ENCODE measurements around the gene ADPRHL1. TPM values are rescaled to one million over a fixed set of nuclear protein-coding genes. Genes with fewer than 3 reads are reported as not detected.

The ADPRHL1 gene
- total RNA-seq, 1 donor: 5.1 TPM

- Histone ChIP-seq H4K20me1 (ENCODE audit: insufficient read depth, low read length) (no peaks in the 10 kb centered on the region), H3K4me2 (ENCODE audit: insufficient read depth, low read length) (no peak overlapping the region), H3K79me2 (ENCODE audit: insufficient read depth, low read length) (no peaks in the 10 kb centered on the region), H3K4me1 (ENCODE audit: insufficient read depth, low read length) (no peaks in the 10 kb centered on the region), H2AFZ (ENCODE audit: low read length) (no peak overlapping the region), H3K27me3 (ENCODE audit: insufficient read depth, low read length) (no peaks in the 10 kb centered on the region), H3K36me3 (ENCODE audit: insufficient read depth, low read length) (peaks cover 40% of the 10 kb centered on the region), H3K4me3 (ENCODE audit: insufficient read depth, low read length) (no peak overlapping the region), H3K27ac (ENCODE audit: low read depth, low read length) (no peak overlapping the region), H3K9me3 (ENCODE audit: low read depth, low read length) (no peaks in the 10 kb centered on the region)
- TF ChIP-seq CTCF (IDR thresholded peaks at IDR 0.05; ENCODE audit: extremely low read depth, low read depth, low read length): no peak
- no peak for DNase-seq (ENCODE audit: insufficient read length, low spot score, missing footprints)
These were observed 2.9 kb upstream of the ADPRHL1 start for GRCh38 chr13:113456116-113456702.

- Histone ChIP-seq H3K4me1 (ENCODE audit: insufficient read depth, low read length) (no peaks in the 10 kb centered on the region), H2AFZ (ENCODE audit: low read length) (no peak overlapping the region), H3K79me2 (ENCODE audit: insufficient read depth, low read length) (no peaks in the 10 kb centered on the region), H3K9me3 (ENCODE audit: low read depth, low read length) (no peaks in the 10 kb centered on the region), H3K4me3 (ENCODE audit: insufficient read depth, low read length) (no peak overlapping the region), H3K4me2 (ENCODE audit: insufficient read depth, low read length) (no peak overlapping the region), H3K27ac (ENCODE audit: low read depth, low read length) (no peak overlapping the region), H3K36me3 (ENCODE audit: insufficient read depth, low read length) (peaks cover 32% of the 10 kb centered on the region), H4K20me1 (ENCODE audit: insufficient read depth, low read length) (no peaks in the 10 kb centered on the region), H3K27me3 (ENCODE audit: insufficient read depth, low read length) (no peaks in the 10 kb centered on the region)
- no peak for DNase-seq (ENCODE audit: insufficient read length, low spot score, missing footprints)
- no peak for TF ChIP-seq CTCF (IDR thresholded peaks at IDR 0.05; ENCODE audit: extremely low read depth, low read depth, low read length)
These were observed 2.1 kb upstream of the ADPRHL1 start for GRCh38 chr13:113455384-113455783.

- TF ChIP-seq CTCF (IDR thresholded peaks at IDR 0.05; ENCODE audit: extremely low read depth, low read depth, low read length): no peak
- Histone ChIP-seq H4K20me1 (ENCODE audit: insufficient read depth, low read length) (no peaks in the 10 kb centered on the region), H3K9me3 (ENCODE audit: low read depth, low read length) (no peaks in the 10 kb centered on the region), H3K36me3 (ENCODE audit: insufficient read depth, low read length) (peaks cover 28% of the 10 kb centered on the region), H3K79me2 (ENCODE audit: insufficient read depth, low read length) (no peaks in the 10 kb centered on the region), H3K4me3 (ENCODE audit: insufficient read depth, low read length) (no peak overlapping the region), H3K4me1 (ENCODE audit: insufficient read depth, low read length) (peaks cover 2% of the 10 kb centered on the region), H2AFZ (ENCODE audit: low read length) (no peak overlapping the region), H3K27ac (ENCODE audit: low read depth, low read length) (no peak overlapping the region), H3K27me3 (ENCODE audit: insufficient read depth, low read length) (no peaks in the 10 kb centered on the region), H3K4me2 (ENCODE audit: insufficient read depth, low read length) (no peak overlapping the region)
- DNase-seq (ENCODE audit: insufficient read length, low spot score, missing footprints): no peak
These were observed 1.6 kb upstream of the ADPRHL1 start for GRCh38 chr13:113454936-113455335.

GRCh38 chr13:113452466-113452865, 822 bp downstream of the ADPRHL1 start:
- no peaks in the 10 kb centered on the region for H4K20me1 ChIP-seq (ENCODE audit: insufficient read depth, low read length)
- no peak overlapping the region for H2AFZ ChIP-seq (ENCODE audit: low read length)
- H3K27me3 ChIP-seq (ENCODE audit: insufficient read depth, low read length): no peaks in the 10 kb centered on the region
- H3K27ac ChIP-seq (ENCODE audit: low read depth, low read length): no peak overlapping the region
- no peak overlapping the region for H3K4me2 ChIP-seq (ENCODE audit: insufficient read depth, low read length)
- peaks cover 8% of the 10 kb centered on the region for H3K36me3 ChIP-seq (ENCODE audit: insufficient read depth, low read length)
- no peak overlapping the region for H3K4me3 ChIP-seq (ENCODE audit: insufficient read depth, low read length)
- no peak for DNase-seq (ENCODE audit: insufficient read length, low spot score, missing footprints)
- TF ChIP-seq CTCF (IDR thresholded peaks at IDR 0.05; ENCODE audit: extremely low read depth, low read depth, low read length): no peak
- no peaks in the 10 kb centered on the region for H3K9me3 ChIP-seq (ENCODE audit: low read depth, low read length)
- H3K4me1 ChIP-seq (ENCODE audit: insufficient read depth, low read length): peaks cover 7% of the 10 kb centered on the region
- no peaks in the 10 kb centered on the region for H3K79me2 ChIP-seq (ENCODE audit: insufficient read depth, low read length)

All from osteoblast (primary cell).